Measurements from ENCODE around the gene TUBGCP6.
A peak's percentile ranks its signal among the peaks of the same experiment; 100 is the strongest.
"Not testable (repeated sequence)": the region's sequence is repeated elsewhere in the genome, so short reads cannot be mapped to it uniquely, and the experiment has no call there.

Gene TUBGCP6

GRCh38 chr22:50207383-50208140 is 37.3 kb downstream of the TUBGCP6 start:
- DNase-seq = no peak

GRCh38 chr22:50206599-50206998 is 38.2 kb downstream of the TUBGCP6 start:
- no peak for DNase-seq

GRCh38 chr22:50205781-50206569 is 38.8 kb downstream of the TUBGCP6 start:
- no peak for DNase-seq

DNA sequence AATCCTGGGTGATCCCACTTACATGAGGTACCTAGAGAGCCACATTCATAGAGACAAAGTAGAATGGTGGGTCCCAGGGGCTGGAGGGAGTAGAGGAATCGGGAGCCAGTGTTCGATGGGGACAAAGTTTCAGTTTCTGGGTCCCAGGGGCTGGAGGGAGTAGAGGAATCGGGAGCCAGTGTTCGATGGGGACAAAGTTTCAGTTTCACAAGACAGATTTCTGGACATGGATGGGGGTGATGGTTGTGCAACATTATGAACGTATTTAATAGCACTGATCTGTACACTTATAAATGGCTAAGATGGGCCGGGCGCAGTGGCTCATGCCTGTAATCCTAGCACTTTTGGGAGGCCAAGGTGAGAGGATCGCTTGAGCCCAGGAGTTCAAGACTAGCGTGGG is 39.8 kb downstream of the TUBGCP6 start:
- DNase-seq = not testable (repeated sequence)

- DNase-seq = no peak
Observed at GRCh38 chr22:50204571-50204970, 40.3 kb downstream of the TUBGCP6 start.

GRCh38 chr22:50203288-50203687 is 41.5 kb downstream of the TUBGCP6 start:
- DNase-seq = no peak

DNA sequence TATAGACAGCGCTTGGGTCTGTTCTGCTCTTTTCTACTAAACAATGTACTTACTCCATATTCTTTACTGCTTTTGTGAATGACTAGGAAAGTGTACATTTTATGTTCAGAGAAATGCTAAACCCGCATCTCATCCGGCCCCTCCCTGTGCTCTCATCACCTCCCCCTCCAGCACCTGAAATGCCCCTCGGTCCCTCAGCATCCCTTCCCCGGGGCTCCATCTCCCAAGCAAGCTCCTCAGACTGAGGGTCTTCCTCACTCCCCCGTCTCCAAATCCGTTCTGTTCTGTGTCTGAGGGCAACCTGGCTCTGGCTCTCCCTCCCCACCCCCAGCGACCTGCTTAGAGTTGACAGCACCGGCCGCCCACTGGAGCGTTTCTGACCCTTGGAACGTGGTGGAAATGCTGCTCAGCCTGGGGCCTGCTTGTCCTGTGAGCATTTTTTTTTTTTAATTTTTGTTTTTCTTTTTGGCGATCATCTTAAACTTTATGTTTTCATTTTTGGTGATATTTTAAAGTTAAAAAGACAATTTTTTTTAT is 42.6 kb downstream of the TUBGCP6 start:
- no peak for DNase-seq

- DNase-seq = no peak
Observed at GRCh38 chr22:50201191-50202129, 43.4 kb downstream of the TUBGCP6 start.

DNA sequence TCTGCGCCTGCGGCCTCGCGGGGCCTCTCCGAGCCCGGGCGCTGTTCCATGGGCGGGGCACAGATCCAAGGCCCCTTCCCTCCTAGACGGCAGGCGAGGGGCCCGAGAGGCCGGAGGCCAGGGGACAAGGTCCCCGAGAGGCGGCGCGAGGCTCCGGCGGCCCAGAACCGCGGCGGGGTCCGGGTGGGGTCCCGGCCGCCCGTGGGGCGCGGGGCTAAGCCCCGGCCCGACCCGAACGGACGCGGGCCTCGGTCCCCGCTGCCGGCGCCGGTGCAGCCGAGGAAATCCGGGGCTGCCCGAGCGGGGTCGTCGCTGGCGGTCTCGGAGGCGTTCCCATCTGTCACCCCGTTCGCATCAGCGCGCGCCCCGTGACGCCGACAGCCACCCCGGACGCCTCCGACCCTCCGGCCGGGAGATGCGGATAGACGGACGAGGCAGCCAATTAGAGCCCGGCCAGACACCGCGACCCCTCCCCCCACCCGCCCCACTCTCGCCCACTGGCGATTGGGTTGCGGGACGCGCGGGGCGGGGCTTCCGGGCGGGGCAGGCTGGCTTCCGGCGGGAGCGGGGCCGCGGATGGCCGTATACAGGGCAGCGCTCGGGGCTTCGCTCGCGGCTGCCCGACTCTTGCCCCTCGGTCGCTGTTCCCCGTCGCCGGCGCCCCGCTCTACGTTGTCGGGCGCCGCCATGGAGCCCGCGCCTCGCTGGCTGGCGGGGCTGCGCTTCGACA is 44.2 kb downstream of the TUBGCP6 start, which contains the start of gene SELENOO:
Gene SELENOO, plus strand, starts transcription at position 551 of the 730 bp plus-strand sequence. Its CDS starts 26 bp downstream, at position 577.
- peak; percentile 95 for DNase-seq

DNA sequence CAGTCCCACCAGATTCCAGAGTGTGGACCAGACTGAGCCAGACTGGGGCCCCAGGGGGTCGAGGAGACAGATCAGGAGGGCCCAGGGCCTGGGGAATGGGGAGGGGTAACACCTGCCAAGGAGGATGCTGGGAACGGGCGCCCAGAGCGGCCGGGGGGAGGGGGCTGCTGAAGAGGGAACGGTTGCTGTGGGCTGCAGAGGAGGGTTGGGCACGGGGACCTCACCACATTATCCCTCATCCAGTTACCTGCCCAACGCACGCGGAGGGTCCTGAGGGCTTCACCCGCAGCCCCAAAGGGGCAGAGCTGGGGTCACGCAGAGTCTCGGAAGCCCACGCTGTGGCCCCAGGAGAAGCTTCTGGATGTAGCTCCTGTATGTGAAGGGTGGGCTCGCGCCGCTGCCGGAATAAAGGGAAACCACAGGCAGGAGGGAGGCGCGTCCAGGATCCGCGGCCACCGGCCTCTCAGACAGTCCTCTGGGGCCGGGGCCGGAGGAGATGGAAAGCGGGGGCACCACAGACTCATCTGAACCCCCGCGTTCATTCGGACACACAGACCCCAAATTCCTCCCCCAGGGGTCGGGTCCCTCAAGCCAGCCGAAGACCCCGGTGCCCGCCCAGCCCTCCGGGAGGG is 44.9 kb downstream of the TUBGCP6 start:
- no peak for DNase-seq

- DNase-seq = no peak
Observed at GRCh38 chr22:50199251-50199721, 45.5 kb downstream of the TUBGCP6 start.

DNA sequence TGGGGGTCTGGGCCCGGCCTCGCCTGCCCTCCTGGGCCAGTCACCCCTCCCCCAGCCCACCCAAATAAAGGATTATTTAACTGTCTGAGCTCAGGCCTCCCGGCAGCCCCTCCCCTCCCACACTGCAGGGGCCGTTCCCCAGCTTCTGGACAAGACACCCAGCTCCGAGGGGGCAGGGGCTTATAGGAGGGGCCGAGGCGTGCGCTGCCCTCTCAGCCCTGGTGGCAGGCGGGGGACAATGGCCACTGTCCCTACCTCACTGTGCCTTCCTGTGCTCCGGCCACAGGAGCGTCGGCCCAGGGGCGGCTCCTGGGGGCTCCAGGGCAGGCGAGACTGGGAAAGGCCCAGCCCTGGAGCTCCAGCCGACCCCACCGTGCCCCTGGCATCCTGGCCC is 46.2 kb downstream of the TUBGCP6 start:
- DNase-seq = no peak

GRCh38 chr22:50197856-50198623 is 46.8 kb downstream of the TUBGCP6 start:
- no peak for DNase-seq

DNA sequence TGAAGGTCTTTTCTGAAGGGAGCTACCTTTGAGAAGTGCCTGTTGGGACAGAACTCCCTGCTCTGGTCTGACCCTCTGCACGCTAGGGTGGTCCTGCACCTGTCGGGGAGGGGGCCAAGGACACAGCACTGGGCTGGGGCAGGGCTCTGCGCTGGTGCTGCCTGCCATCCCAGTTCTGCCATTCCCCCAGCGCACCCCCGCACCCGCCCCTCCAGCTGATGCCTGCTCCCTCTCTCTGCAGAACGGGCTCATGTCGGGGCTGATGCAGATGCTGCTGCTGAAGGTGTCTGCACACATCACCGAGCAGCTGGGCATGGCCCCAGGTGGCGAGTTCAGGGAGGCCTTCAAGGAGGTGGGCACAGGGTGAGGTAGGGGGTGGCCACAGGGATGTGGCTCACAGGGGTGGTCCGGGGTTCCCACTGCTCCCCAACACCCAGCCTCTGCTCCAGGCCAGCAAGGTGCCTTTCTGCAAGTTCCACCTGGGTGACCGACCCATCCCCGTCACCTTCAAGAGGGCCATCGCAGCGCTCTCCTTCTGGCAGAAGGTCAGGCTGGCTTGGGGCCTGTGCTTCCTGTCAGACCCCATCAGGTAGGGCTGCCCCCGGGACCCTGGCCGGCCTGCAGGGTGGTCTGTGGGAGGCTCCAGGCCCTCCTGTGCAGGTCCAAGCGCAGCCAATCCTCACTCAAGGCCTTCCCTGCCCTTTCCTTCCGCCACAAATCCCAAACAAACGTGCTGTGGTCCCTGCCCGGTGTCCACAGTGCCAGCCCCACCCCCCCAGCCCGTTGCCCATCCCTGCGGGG is 47.6 kb downstream of the TUBGCP6 start:
- DNase-seq = no peak

GRCh38 chr22:50196256-50196655 is 48.6 kb downstream of the TUBGCP6 start:
- DNase-seq = no peak

GRCh38 chr22:50194037-50194805 is 50.6 kb downstream of the TUBGCP6 start:
- DNase-seq = no peak

- DNase-seq = no peak
Observed at GRCh38 chr22:50193621-50194020, 51.2 kb downstream of the TUBGCP6 start.

DNA sequence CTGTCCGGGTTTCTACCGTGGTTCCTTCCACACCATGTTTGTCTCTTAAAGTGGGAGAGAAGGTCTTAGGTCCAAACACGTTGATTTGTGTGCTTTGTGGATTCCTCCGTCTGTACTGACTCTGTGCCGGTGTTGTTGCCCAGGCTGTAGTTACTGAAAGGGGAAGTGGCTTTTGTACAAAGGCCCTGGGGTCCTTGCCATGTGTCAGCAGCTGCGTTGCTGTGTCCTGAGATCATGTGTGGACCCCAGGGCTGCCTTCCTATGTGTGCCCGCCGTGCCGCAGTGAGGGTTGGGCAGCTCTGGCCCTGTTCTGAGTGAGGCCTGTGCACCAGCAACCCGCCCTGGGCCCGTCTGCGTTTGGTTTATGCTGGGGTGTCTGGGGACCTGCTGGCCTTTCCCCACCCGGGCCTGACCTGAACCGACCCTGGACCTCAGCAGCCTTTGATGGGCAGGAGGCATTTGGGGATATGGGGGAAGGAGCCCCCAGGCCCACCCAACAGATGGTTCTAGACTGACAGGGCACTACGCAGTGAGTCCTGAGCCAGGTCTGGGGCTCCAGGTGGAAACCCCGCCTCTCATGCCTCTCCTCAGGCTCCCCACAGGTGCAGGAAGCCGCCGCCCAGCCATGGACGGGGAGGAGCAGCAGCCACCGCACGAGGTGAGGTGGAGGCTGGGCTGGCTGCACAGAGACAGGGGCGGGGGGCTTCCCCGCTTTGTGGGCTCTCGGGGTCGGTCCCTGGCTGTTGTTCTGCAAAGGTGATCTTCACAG is 52.2 kb downstream of the TUBGCP6 start:
- no peak for DNase-seq

Measured in stimulated activated CD4-positive, alpha-beta T cell treated with anti-CD3 and anti-CD28 coated beads, Interleukin-15, amount 100 ng/mL, for 24 hours (primary cell).